Measurements from ENCODE around the gene MACIR.

MACIR gene

DNA sequence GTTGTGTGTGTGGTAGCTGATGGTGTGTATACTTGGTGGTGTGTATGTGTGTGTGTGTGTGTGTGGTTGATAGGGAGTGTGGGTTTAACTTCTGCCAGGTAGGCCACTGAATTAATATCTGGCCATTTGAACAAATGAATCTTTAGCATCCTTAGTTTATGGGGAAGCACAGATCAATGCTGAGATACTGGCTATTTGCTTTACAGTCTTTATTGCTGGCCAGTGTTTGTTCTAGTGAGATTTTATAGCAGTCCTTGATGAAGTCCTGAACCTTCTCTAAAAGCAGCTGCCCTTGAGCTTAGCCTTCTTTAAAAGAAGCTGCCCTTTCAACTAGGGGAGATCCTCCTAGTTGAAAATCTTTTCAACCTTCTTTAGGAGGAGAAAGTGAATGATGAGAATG lies 69.3 kb downstream of the MACIR start:
- Histone ChIP-seq H3K9me3 (ENCODE audit: control insufficient read depth, low read depth, low read length) (no peaks in the 10 kb centered on the region), H3K4me3 (ENCODE audit: low read length) (no peak overlapping the region), H3K4me1 (ENCODE audit: control insufficient read depth, low read depth, low read length) (no peaks in the 10 kb centered on the region), H3K27me3 (ENCODE audit: control insufficient read depth, insufficient read depth, low read length) (no peaks in the 10 kb centered on the region), H3K36me3 (ENCODE audit: control insufficient read depth, low read depth, low read length) (no peaks in the 10 kb centered on the region), H3K9ac (ENCODE audit: low read length) (no peak overlapping the region), H3K27ac (ENCODE audit: low read length) (no peak overlapping the region)
